Muscle of arm (tissue), 12 donors: ENCODE data around the gene HPS1. TPM values are rescaled to one million over a fixed set of nuclear protein-coding genes. Genes with fewer than 3 reads are reported as not detected.

Experiments
- DNase-seq: peaks from one replicate; pipeline ENCODE4 v3.0.0-alpha.2; 2013
- polyA plus RNA-seq, 12 donors: library from polyadenylated mRNA; unstranded; fragments of 120-200 nt; gene quantifications; one replicate each; pipeline ENCODE4 v1.2.1, GENCODE V29; 2013; ENCODE audit not compliant: insufficient read length in 12 of 12

The HPS1 gene
- polyA plus RNA-seq, 12 donors: 12.3 to 45.7 (median 16.0) TPM; not detected in 1

- DNase-seq: no peak
These were observed 31.0 kb downstream of the HPS1 start for GRCh38 chr10:98415731-98416119.

GRCh38 chr10:98414932-98415730 is 31.6 kb downstream of the HPS1 start, which contains the start of gene PYROXD2:
TSS of gene PYROXD2 (minus strand) at chr10:98415182. CDS start at chr10:98415135, 47 bp downstream.
- DNase-seq: peak; percentile 81

GRCh38 chr10:98414578-98414931 is 32.2 kb downstream of the HPS1 start:
- no peak for DNase-seq

GRCh38 chr10:98411768-98412167 is 35.0 kb downstream of the HPS1 start:
- no peak for DNase-seq

- DNase-seq: no peak
These were observed 35.6 kb downstream of the HPS1 start for GRCh38 chr10:98411166-98411565.

- no peak for DNase-seq
These were observed 36.0 kb downstream of the HPS1 start for GRCh38 chr10:98410759-98411158.

- no peak for DNase-seq
These were observed 36.5 kb downstream of the HPS1 start for GRCh38 chr10:98410135-98410743.

GRCh38 chr10:98408799-98409198 is 37.9 kb downstream of the HPS1 start:
- no peak for DNase-seq

GRCh38 chr10:98407744-98408241 is 38.9 kb downstream of the HPS1 start:
- DNase-seq: no peak

- no peak for DNase-seq
These were observed 39.6 kb downstream of the HPS1 start for GRCh38 chr10:98407017-98407743.

GRCh38 chr10:98405422-98405821 is 41.3 kb downstream of the HPS1 start:
- no peak for DNase-seq

GRCh38 chr10:98404571-98405359 is 42.0 kb downstream of the HPS1 start:
- DNase-seq: no peak

- no peak for DNase-seq
These were observed 42.8 kb downstream of the HPS1 start for GRCh38 chr10:98403812-98404504.

GRCh38 chr10:98402931-98403718 is 43.6 kb downstream of the HPS1 start:
- DNase-seq: no peak

GRCh38 chr10:98402478-98402877 is 44.3 kb downstream of the HPS1 start:
- DNase-seq: no peak

- no peak for DNase-seq
These were observed 46.3 kb downstream of the HPS1 start for GRCh38 chr10:98400482-98400881.

- DNase-seq: no peak
These were observed 47.0 kb downstream of the HPS1 start for GRCh38 chr10:98399784-98400183.

- DNase-seq: no peak
These were observed 49.6 kb downstream of the HPS1 start for GRCh38 chr10:98397089-98397600.

- DNase-seq: no peak
These were observed 50.4 kb downstream of the HPS1 start for GRCh38 chr10:98396096-98397063.
